Measurements from ENCODE around the gene CHD9.

GRCh38 chr16:53084141-53084541, 29.4 kb downstream of the CHD9 start:
- TF ChIP-seq, protein P1, sequence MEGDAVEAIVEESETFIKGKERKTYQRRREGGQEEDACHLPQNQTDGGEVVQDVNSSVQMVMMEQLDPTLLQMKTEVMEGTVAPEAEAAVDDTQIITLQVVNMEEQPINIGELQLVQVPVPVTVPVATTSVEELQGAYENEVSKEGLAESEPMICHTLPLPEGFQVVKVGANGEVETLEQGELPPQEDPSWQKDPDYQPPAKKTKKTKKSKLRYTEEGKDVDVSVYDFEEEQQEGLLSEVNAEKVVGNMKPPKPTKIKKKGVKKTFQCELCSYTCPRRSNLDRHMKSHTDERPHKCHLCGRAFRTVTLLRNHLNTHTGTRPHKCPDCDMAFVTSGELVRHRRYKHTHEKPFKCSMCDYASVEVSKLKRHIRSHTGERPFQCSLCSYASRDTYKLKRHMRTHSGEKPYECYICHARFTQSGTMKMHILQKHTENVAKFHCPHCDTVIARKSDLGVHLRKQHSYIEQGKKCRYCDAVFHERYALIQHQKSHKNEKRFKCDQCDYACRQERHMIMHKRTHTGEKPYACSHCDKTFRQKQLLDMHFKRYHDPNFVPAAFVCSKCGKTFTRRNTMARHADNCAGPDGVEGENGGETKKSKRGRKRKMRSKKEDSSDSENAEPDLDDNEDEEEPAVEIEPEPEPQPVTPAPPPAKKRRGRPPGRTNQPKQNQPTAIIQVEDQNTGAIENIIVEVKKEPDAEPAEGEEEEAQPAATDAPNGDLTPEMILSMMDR (IDR thresholded peaks at IDR 0.05): no peak
- no peak for TF ChIP-seq POLR2A (IDR thresholded peaks at IDR 0.05)
